HepG2 (cell line): Measurements from ENCODE around the gene QDPR. TPM values are rescaled to one million over a fixed set of nuclear protein-coding genes. Genes with fewer than 3 reads are reported as not detected.
A peak's percentile ranks its signal among the peaks of the same experiment; 100 is the strongest.

Experiments
- CENPT ChIP-seq: sonication (generic); formaldehyde crosslinking; IDR thresholded peaks from 2 replicates; pipeline ENCODE4 v1.8.0; 2022; ENCODE audit warnings: low read depth, mild to moderate bottlenecking, moderate library complexity, missing genetic modification reagents
- GATAD2A ChIP-seq: IDR thresholded peaks from 2 replicates; pipeline ENCODE4 v1.6.1; 2016
- HBP1 ChIP-seq: IDR thresholded peaks from 2 replicates; pipeline ENCODE4 v1.6.1; 2016; ENCODE audit warnings: low read depth, control low read depth
- HMG20B ChIP-seq: conservative IDR thresholded peaks from 2 replicates; pipeline ENCODE4 v1.6.1; 2016; ENCODE audit warnings: missing genetic modification reagents, missing compliant biosample characterization
- MED13 ChIP-seq: sonication (generic); formaldehyde crosslinking; IDR thresholded peaks from 2 replicates; pipeline ENCODE4 v1.5.0; 2020; ENCODE audit warnings: missing genetic modification reagents
- NFIB ChIP-seq: sonication (generic); formaldehyde crosslinking; IDR thresholded peaks from 2 replicates; pipeline ENCODE4 v1.9.0; 2021; ENCODE audit warnings: missing genetic modification reagents, mild to moderate bottlenecking, borderline replicate concordance
- POGZ ChIP-seq: sonication (generic); formaldehyde crosslinking; IDR thresholded peaks from 2 replicates; pipeline ENCODE4 v1.4.0; 2020; ENCODE audit warnings: mild to moderate bottlenecking, missing genetic modification reagents
- REXO4 ChIP-seq: sonication (generic); formaldehyde crosslinking; IDR thresholded peaks from 2 replicates; pipeline ENCODE4 v1.8.0; 2022; ENCODE audit warnings: missing genetic modification reagents, mild to moderate bottlenecking, borderline replicate concordance
- RFX1 ChIP-seq: fragments of 450-650 bp; IDR thresholded peaks from 2 replicates; pipeline ENCODE4 v1.6.1; 2017
- SPEN ChIP-seq: sonication (generic); formaldehyde crosslinking; IDR thresholded peaks from 2 replicates; pipeline ENCODE4 v1.5.1; 2020; ENCODE audit warnings: low read depth, mild to moderate bottlenecking, missing genetic modification reagents
- TOPORS ChIP-seq: sonication (generic); formaldehyde crosslinking; IDR thresholded peaks from 2 replicates; pipeline ENCODE4 v1.8.0; 2023; ENCODE audit warnings: mild to moderate bottlenecking, missing genetic modification reagents
- TP53 ChIP-seq: sonication (generic); formaldehyde crosslinking; conservative IDR thresholded peaks from 2 replicates; pipeline ENCODE4 v1.4.0; 2020; ENCODE audit warnings: missing genetic modification reagents
- ZNF232 ChIP-seq: sonication (generic); formaldehyde crosslinking; IDR thresholded peaks from 2 replicates; pipeline ENCODE4 v1.4.0; 2020; ENCODE audit warnings: missing genetic modification reagents, borderline replicate concordance
- ZNF431 ChIP-seq: sonication (generic); formaldehyde crosslinking; IDR thresholded peaks from 2 replicates; pipeline ENCODE4 v1.9.0; 2022; ENCODE audit warnings: missing genetic modification reagents, low read depth, mild to moderate bottlenecking, borderline replicate concordance
- ZNF639 ChIP-seq: conservative IDR thresholded peaks from 2 replicates; pipeline ENCODE4 v1.6.1; 2018; ENCODE audit warnings: missing genetic modification reagents
- ZNF7 ChIP-seq: IDR thresholded peaks from 2 replicates; pipeline ENCODE4 v1.6.1; 2016; ENCODE audit warnings: missing biosample characterization, missing genetic modification reagents
- ZNF709 ChIP-seq: sonication (generic); formaldehyde crosslinking; IDR thresholded peaks from 2 replicates; pipeline ENCODE4 v1.5.0; 2020; ENCODE audit warnings: mild to moderate bottlenecking, missing genetic modification reagents
- ZSCAN22 ChIP-seq: sonication (generic); formaldehyde crosslinking; IDR thresholded peaks from 2 replicates; pipeline ENCODE4 v1.4.0; 2020; ENCODE audit warnings: mild to moderate bottlenecking, missing genetic modification reagents
- polyA plus RNA-seq, 8 experiments: library from polyadenylated mRNA; depleted of rRNA in 3 of 8; stranded (reverse) in 7 of 8; unstranded in 1 of 8; fragments of >200 nt; fragmentation: Illumina TruSeq in 4 of 8; extraction: Trizol in 4 of 8; gene quantifications; 2 replicates each; pipeline versions ENCODE4 v1.2.1 to v1.2.3, GENCODE V29; 2011 to 2016; ENCODE audit warnings: low read depth in 4 of 8, missing spikeins in 1 of 8, mixed read lengths in 1 of 8; ENCODE audit not compliant: insufficient read depth in 1 of 8
- total RNA-seq, 5 experiments: library from RNA; depleted of rRNA; stranded (reverse); fragments of >200 nt; fragmentation: Illumina TruSeq; extraction: Trizol; gene quantifications; 2 replicates each; pipeline ENCODE4 v1.2.3, GENCODE V29; 2016; ENCODE audit warnings: low read depth in 1 of 5
- TF ChIP-seq, protein P1 (sequence below): sonication (generic); formaldehyde crosslinking; IDR thresholded peaks from 2 replicates; pipeline ENCODE4 v1.4.0; 2020; ENCODE audit warnings: missing genetic modification reagents, borderline replicate concordance
- TF ChIP-seq, protein P2 (sequence below): fragments of 450-650 bp; IDR thresholded peaks from 2 replicates; pipeline ENCODE4 v1.6.1; 2017
- TF ChIP-seq, protein P3 (sequence below): sonication (generic); formaldehyde crosslinking; IDR thresholded peaks from 2 replicates; pipeline ENCODE4 v1.4.0; 2020; ENCODE audit warnings: mild to moderate bottlenecking, missing genetic modification reagents
- TF ChIP-seq, protein P4 (sequence below): sonication (generic); formaldehyde crosslinking; IDR thresholded peaks from 2 replicates; pipeline ENCODE4 v1.4.0; 2020; ENCODE audit warnings: mild to moderate bottlenecking, low read depth, missing genetic modification reagents

Gene QDPR
- total and polyA plus RNA-seq, 2 of the 13 experiments (the other 11 are each of a cell fraction or from before 2014, with no cell fraction given): 9.9 to 95.5 TPM

GRCh38 chr4:17490575-17491059 lies 21.3 kb downstream of the QDPR start (continued):
- TF ChIP-seq HBP1 (CRISPR knock-in tag) (no peak), RFX1 (peak; percentile 61; the same call in 1 of the 2 replicates), REXO4 (CRISPR knock-in tag) (no peak), ZNF431 (CRISPR knock-in tag) (no peak), SPEN (CRISPR knock-in tag) (peak; percentile 14; the same call in 1 of the 2 replicates), TP53 (CRISPR knock-in tag) (no peak), CENPT (no peak), GATAD2A (CRISPR knock-in tag) (peak; percentile 89), POGZ (peak; percentile 48; the same call in 1 of the 2 replicates), MED13 (no peak), ZSCAN22 (CRISPR knock-in tag) (no peak), ZNF232 (no peak), TOPORS (no peak), HMG20B (CRISPR knock-in tag) (peak; percentile 77; the same call in 1 of the 2 replicates), ZNF639 (CRISPR knock-in tag) (no peak), ZNF7 (CRISPR knock-in tag) (no peak), ZNF709 (no peak), NFIB (CRISPR knock-in tag) (no peak)
- TF ChIP-seq, protein P1, sequence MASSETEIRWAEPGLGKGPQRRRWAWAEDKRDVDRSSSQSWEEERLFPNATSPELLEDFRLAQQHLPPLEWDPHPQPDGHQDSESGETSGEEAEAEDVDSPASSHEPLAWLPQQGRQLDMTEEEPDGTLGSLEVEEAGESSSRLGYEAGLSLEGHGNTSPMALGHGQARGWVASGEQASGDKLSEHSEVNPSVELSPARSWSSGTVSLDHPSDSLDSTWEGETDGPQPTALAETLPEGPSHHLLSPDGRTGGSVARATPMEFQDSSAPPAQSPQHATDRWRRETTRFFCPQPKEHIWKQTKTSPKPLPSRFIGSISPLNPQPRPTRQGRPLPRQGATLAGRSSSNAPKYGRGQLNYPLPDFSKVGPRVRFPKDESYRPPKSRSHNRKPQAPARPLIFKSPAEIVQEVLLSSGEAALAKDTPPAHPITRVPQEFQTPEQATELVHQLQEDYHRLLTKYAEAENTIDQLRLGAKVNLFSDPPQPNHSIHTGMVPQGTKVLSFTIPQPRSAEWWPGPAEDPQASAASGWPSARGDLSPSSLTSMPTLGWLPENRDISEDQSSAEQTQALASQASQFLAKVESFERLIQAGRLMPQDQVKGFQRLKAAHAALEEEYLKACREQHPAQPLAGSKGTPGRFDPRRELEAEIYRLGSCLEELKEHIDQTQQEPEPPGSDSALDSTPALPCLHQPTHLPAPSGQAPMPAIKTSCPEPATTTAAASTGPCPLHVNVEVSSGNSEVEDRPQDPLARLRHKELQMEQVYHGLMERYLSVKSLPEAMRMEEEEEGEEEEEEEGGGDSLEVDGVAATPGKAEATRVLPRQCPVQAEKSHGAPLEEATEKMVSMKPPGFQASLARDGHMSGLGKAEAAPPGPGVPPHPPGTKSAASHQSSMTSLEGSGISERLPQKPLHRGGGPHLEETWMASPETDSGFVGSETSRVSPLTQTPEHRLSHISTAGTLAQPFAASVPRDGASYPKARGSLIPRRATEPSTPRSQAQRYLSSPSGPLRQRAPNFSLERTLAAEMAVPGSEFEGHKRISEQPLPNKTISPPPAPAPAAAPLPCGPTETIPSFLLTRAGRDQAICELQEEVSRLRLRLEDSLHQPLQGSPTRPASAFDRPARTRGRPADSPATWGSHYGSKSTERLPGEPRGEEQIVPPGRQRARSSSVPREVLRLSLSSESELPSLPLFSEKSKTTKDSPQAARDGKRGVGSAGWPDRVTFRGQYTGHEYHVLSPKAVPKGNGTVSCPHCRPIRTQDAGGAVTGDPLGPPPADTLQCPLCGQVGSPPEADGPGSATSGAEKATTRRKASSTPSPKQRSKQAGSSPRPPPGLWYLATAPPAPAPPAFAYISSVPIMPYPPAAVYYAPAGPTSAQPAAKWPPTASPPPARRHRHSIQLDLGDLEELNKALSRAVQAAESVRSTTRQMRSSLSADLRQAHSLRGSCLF: no peak
- TF ChIP-seq, protein P2, sequence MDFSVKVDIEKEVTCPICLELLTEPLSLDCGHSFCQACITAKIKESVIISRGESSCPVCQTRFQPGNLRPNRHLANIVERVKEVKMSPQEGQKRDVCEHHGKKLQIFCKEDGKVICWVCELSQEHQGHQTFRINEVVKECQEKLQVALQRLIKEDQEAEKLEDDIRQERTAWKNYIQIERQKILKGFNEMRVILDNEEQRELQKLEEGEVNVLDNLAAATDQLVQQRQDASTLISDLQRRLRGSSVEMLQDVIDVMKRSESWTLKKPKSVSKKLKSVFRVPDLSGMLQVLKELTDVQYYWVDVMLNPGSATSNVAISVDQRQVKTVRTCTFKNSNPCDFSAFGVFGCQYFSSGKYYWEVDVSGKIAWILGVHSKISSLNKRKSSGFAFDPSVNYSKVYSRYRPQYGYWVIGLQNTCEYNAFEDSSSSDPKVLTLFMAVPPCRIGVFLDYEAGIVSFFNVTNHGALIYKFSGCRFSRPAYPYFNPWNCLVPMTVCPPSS: no peak
- TF ChIP-seq, protein P3, sequence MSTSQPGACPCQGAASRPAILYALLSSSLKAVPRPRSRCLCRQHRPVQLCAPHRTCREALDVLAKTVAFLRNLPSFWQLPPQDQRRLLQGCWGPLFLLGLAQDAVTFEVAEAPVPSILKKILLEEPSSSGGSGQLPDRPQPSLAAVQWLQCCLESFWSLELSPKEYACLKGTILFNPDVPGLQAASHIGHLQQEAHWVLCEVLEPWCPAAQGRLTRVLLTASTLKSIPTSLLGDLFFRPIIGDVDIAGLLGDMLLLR (CRISPR knock-in tag): no peak
- TF ChIP-seq, protein P4, sequence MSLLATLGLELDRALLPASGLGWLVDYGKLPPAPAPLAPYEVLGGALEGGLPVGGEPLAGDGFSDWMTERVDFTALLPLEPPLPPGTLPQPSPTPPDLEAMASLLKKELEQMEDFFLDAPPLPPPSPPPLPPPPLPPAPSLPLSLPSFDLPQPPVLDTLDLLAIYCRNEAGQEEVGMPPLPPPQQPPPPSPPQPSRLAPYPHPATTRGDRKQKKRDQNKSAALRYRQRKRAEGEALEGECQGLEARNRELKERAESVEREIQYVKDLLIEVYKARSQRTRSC (CRISPR knock-in tag): no peak
